SU-DHL-6 (cell line): ENCODE measurements around the gene PARP12.

Experiments used
- H2AFZ ChIP-seq: fragments of 200-600 bp; sonication (generic); 2 replicates; pipeline ENCODE4 v1.6.1; 2014; ENCODE audit warnings: low read depth, mild to moderate bottlenecking, moderate library complexity, mixed read lengths, antibody characterized with exemption, low read length; ENCODE audit not compliant: severe bottlenecking
- H3F3A ChIP-seq: fragments of 200-600 bp; shearing (Covaris generic); 2 replicates; pipeline ENCODE4 v1.6.0; 2016; ENCODE audit warnings: antibody characterized with exemption, mild to moderate bottlenecking; ENCODE audit not compliant: insufficient read depth
- H3K27ac ChIP-seq: fragments of 200-600 bp; sonication (generic); 2 replicates; pipeline ENCODE4 v1.5.1; 2016; ENCODE audit warnings: low read depth, mild to moderate bottlenecking, low read length, moderate library complexity, mixed read lengths
- H3K27me3 ChIP-seq: fragments of 200-600 bp; sonication (generic), shearing (Covaris generic); 2 replicates; pipeline ENCODE4 v1.6.0; 2014; ENCODE audit warnings: mild to moderate bottlenecking, low read length
- H3K36me3 ChIP-seq: fragments of 200-600 bp; sonication (generic); 2 replicates; pipeline ENCODE4 v1.6.1; 2014; ENCODE audit warnings: mild to moderate bottlenecking, low read length, mixed read lengths
- H3K4me2 ChIP-seq: fragments of 300-600, 200-600 bp; shearing (Covaris generic), sonication (generic); 2 replicates; pipeline ENCODE4 v1.6.0; 2014; ENCODE audit warnings: low read length, low read depth, mild to moderate bottlenecking; ENCODE audit not compliant: poor library complexity, severe bottlenecking
- H3K4me3 ChIP-seq: fragments of 200-600 bp; sonication (generic); 2 replicates; pipeline ENCODE4 v1.5.1; 2014; ENCODE audit warnings: antibody characterized with exemption, low read length, mild to moderate bottlenecking, mixed read lengths; ENCODE audit not compliant: insufficient read depth, poor library complexity, severe bottlenecking
- H3K79me2 ChIP-seq: fragments of 200-600 bp; sonication (generic); 2 replicates; pipeline ENCODE4 v1.6.1; 2014; ENCODE audit warnings: mild to moderate bottlenecking, low read length, moderate library complexity; ENCODE audit not compliant: insufficient read depth
- H3K9ac ChIP-seq: fragments of 200-600 bp; sonication (generic); 2 replicates; pipeline ENCODE4 v1.7.0; 2014; ENCODE audit warnings: mild to moderate bottlenecking, low read length
- H3K9me2 ChIP-seq: fragments of 200-600 bp; sonication (generic); replicated peaks from 2 replicates; pipeline ENCODE4 v1.6.1; 2014; ENCODE audit warnings: low read length; ENCODE audit not compliant: insufficient read depth
- H3K9me3 ChIP-seq: fragments of 200-600 bp; sonication (generic); 2 replicates; pipeline ENCODE4 v1.6.1; 2014; ENCODE audit warnings: low read length, mixed read lengths; ENCODE audit not compliant: insufficient read depth
- H4K20me1 ChIP-seq: fragments of 200-600 bp; sonication (generic); 2 replicates; pipeline ENCODE4 v1.6.1; 2014; ENCODE audit warnings: low read depth, mild to moderate bottlenecking, antibody characterized with exemption, low read length, moderate library complexity, mixed read lengths
- EZH2phosphoT487 ChIP-seq: fragments of 200-600 bp; sonication (generic), shearing (Covaris generic); conservative IDR thresholded peaks from 2 replicates; pipeline ENCODE4 v1.6.1; 2018; ENCODE audit warnings: mild to moderate bottlenecking, antibody characterized with exemption, low read length, moderate library complexity, mixed read lengths
- TF ChIP-seq, protein P1 (sequence below): fragments of 200-600 bp; sonication (generic); IDR thresholded peaks from one replicate; pipeline ENCODE4 v1.5.1; 2017; ENCODE audit warnings: antibody characterized with exemption, mild to moderate bottlenecking, low read length, moderate library complexity; ENCODE audit not compliant: insufficient read depth, poor library complexity, severe bottlenecking

The PARP12 gene

DNA sequence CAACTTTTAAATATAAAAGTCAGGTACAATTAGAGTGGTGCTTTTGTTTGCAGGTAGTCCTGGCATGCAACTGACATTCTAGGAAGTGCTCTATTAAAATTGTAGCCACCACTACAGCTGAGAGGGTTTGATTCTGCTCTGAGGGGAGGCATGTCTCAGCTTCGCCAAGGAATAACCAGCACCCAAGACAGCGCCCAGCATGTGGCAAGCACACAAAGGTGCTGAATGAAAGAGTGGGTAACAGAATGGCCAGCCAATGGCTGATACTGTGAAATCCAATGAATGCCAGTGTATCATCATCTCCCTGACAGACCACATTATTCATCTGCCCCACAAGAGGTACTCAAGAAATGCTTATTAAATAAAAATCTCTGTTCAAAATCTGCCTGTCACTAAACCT is 6.9 kb downstream of the PARP12 start:
- Histone ChIP-seq H3K9me2 (no peaks in the 10 kb centered on the region), H3K27ac (no peak overlapping the region), H3K79me2 (no peaks in the 10 kb centered on the region), H2AFZ (no peak overlapping the region), H3K4me3 (no peak overlapping the region), H3K27me3 (no peaks in the 10 kb centered on the region), H3F3A (no peaks in the 10 kb centered on the region), H4K20me1 (no peaks in the 10 kb centered on the region), H3K4me2 (no peak overlapping the region), H3K36me3 (no peaks in the 10 kb centered on the region), H3K9me3 (no peaks in the 10 kb centered on the region), H3K9ac (no peak overlapping the region)
- TF ChIP-seq EZH2phosphoT487, result no peak
- TF ChIP-seq, protein P1, sequence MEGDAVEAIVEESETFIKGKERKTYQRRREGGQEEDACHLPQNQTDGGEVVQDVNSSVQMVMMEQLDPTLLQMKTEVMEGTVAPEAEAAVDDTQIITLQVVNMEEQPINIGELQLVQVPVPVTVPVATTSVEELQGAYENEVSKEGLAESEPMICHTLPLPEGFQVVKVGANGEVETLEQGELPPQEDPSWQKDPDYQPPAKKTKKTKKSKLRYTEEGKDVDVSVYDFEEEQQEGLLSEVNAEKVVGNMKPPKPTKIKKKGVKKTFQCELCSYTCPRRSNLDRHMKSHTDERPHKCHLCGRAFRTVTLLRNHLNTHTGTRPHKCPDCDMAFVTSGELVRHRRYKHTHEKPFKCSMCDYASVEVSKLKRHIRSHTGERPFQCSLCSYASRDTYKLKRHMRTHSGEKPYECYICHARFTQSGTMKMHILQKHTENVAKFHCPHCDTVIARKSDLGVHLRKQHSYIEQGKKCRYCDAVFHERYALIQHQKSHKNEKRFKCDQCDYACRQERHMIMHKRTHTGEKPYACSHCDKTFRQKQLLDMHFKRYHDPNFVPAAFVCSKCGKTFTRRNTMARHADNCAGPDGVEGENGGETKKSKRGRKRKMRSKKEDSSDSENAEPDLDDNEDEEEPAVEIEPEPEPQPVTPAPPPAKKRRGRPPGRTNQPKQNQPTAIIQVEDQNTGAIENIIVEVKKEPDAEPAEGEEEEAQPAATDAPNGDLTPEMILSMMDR, result no peak

DNA sequence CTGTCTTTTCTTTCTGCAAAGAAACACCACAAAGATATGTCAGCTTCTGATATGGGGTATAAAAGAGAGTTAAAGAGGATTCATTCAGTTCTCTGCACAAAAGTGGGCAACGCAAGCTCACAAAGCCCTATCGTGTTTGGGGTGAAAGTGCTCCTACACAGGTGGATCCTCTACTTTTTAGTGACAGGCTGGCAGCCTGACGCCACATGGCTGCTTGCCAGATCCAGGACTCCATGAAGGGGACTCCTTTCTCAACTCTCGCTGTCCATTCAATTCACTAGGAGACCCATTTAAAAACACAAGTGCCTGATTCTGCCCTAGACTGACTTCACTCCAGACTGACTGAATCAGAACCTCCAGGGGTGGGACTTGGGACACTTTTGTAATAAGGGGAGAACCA is 8.0 kb downstream of the PARP12 start:
- no peaks in the 10 kb centered on the region for H4K20me1 ChIP-seq
- H3K79me2 ChIP-seq, result no peaks in the 10 kb centered on the region
- H2AFZ ChIP-seq, result no peak overlapping the region
- H3K9me2 ChIP-seq, result no peaks in the 10 kb centered on the region
- TF ChIP-seq, protein P1, result no peak
- no peak for TF ChIP-seq EZH2phosphoT487
- H3K9ac ChIP-seq, result no peak overlapping the region
- H3K4me2 ChIP-seq, result no peak overlapping the region
- H3K9me3 ChIP-seq, result no peaks in the 10 kb centered on the region
- H3K27ac ChIP-seq, result no peak overlapping the region
- no peak overlapping the region for H3K4me3 ChIP-seq
- no peaks in the 10 kb centered on the region for H3F3A ChIP-seq
- H3K27me3 ChIP-seq, result no peaks in the 10 kb centered on the region
- H3K36me3 ChIP-seq, result no peaks in the 10 kb centered on the region

DNA sequence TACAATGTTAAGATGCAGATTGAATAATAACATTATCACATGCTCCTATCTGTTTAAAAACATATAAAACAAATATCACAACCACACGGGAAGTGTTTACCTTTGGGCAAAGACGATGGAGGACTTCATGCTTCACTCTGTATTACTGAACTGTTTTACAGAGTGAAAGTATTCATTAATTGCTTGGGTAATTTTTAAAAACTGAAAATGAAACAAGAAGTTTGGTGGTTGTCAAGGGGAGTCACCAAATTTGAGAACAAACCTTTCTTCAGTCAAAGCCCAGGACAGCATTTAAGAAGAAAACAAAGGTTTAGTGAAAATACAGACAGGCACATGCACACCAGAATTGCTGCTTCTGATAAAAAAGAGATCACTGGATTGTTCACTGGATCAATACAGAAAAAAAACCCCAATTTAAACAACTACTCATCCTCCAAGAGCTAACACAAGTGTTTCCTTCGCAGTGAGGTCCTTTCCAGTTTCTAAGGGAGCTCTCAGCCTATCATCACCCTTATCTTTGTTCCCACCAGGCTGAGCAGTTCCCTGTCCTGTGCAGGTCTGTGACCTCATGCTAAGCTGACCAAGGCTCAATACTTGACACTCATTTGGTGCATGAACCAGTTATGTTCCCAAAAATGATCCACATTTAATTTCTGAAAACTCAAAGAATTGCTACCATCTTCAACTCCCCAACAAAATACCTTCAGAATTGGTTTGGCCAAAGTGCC is 8.8 kb downstream of the PARP12 start:
- no peak overlapping the region for H3K27ac ChIP-seq
- no peaks in the 10 kb centered on the region for H4K20me1 ChIP-seq
- no peak for TF ChIP-seq EZH2phosphoT487
- no peaks in the 10 kb centered on the region for H3K9me2 ChIP-seq
- no peaks in the 10 kb centered on the region for H3K9me3 ChIP-seq
- H2AFZ ChIP-seq, result no peak overlapping the region
- H3K27me3 ChIP-seq, result no peaks in the 10 kb centered on the region
- H3F3A ChIP-seq, result no peaks in the 10 kb centered on the region
- no peaks in the 10 kb centered on the region for H3K36me3 ChIP-seq
- no peak overlapping the region for H3K4me3 ChIP-seq
- no peak overlapping the region for H3K9ac ChIP-seq
- H3K79me2 ChIP-seq, result no peaks in the 10 kb centered on the region
- H3K4me2 ChIP-seq, result no peak overlapping the region

DNA sequence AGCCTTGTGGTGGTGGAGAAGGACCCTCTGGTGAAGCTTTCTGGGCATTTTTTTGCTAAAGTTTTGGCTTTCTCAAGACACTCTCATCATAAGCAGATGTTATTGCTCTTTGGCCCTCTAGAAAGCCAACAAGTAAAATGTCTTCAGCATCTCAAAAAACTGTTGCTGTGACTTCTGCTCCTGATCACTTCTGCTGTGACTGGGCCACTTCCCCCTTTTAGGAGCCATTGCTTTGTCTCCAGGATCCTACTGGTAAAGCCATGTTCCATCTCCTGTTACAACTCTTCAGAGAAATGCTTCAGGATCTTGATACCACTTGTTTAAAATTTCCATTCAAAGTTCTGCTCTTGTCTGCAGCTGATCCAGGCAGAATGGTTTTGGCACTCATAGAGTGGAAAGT is 10.9 kb downstream of the PARP12 start:
- Histone ChIP-seq H3K4me2 (no peak overlapping the region), H3F3A (no peaks in the 10 kb centered on the region), H3K79me2 (no peaks in the 10 kb centered on the region), H3K9me3 (no peaks in the 10 kb centered on the region), H3K36me3 (no peaks in the 10 kb centered on the region), H3K9me2 (no peaks in the 10 kb centered on the region), H3K4me3 (no peak overlapping the region), H3K27ac (no peak overlapping the region), H3K27me3 (no peaks in the 10 kb centered on the region), H2AFZ (no peak overlapping the region), H4K20me1 (no peaks in the 10 kb centered on the region), H3K9ac (no peak overlapping the region)
- TF ChIP-seq, protein P1, result no peak
- no peak for TF ChIP-seq EZH2phosphoT487
